HL-60 (cell line): ENCODE results near the gene LAMTOR5.

Experiments used
- DNase-seq, 2 experiments: peaks; one replicate each; pipeline ENCODE4 v3.0.0-alpha.2; 2010 to 2020; ENCODE audit warnings: low read depth in 1 of 2, low spot score in 1 of 2
- H3K27ac ChIP-seq: fragments of 250-450 bp; sonication (Bioruptor Pico); replicated peaks from 2 replicates; pipeline ENCODE4 v1.5.1; 2020; ENCODE audit warnings: mild to moderate bottlenecking, moderate library complexity
- H3K27me3 ChIP-seq: fragments of 250-450 bp; sonication (Bioruptor Pico); 2 replicates; pipeline ENCODE4 v1.5.1; 2021; ENCODE audit warnings: mild to moderate bottlenecking, moderate library complexity; ENCODE audit not compliant: insufficient read depth, poor library complexity, severe bottlenecking
- H3K4me3 ChIP-seq: replicated peaks from 2 replicates; pipeline ENCODE4 v1.5.1; 2011; ENCODE audit warnings: mild to moderate bottlenecking, control low read depth, low read length; ENCODE audit not compliant: insufficient read depth
- GABPA ChIP-seq: IDR thresholded peaks from 2 replicates; pipeline ENCODE4 v1.6.1; 2012; ENCODE audit warnings: low read depth
- POLR2AphosphoS5 ChIP-seq: IDR thresholded peaks from 2 replicates; pipeline ENCODE4 v1.6.1; 2012; ENCODE audit warnings: low read depth
- REST ChIP-seq: IDR thresholded peaks from 2 replicates; pipeline ENCODE4 v1.6.1; 2012; ENCODE audit warnings: low read depth; ENCODE audit not compliant: insufficient replicate concordance
- SPI1 ChIP-seq: IDR thresholded peaks from 2 replicates; pipeline ENCODE4 v1.6.1; 2012; ENCODE audit warnings: low read depth, mild to moderate bottlenecking, borderline replicate concordance
- TF ChIP-seq, protein P1 (sequence below): IDR thresholded peaks from one replicate; pipeline ENCODE4 v1.5.1; 2011; ENCODE audit warnings: low read length, control low read depth, inconsistent platforms; ENCODE audit not compliant: insufficient read depth

The LAMTOR5 gene

DNA sequence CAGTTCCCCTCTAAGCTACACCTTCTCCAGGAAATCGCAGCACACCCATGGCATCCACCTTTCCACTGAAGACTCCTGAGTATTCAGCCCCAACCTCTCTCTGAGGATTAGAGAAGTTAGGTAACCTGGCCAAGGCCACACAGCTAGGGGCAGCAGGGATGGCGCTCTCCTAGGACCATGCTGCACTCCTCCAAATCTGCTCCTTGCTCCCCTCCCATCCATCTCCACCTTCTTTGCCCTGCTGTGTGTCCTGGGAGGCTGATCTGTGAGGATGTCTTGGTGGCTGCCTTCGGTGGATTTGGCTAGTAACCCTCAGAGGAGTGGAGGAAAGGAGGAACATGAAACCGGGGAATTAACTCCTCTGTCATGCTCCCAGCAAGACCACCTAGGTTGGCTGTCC is 23.4 kb upstream of the LAMTOR5 start:
- peak overlapping the region; percentile 53 for H3K27ac ChIP-seq
- no peak for TF ChIP-seq REST
- peak; percentile 23; the same call in 1 of the 2 replicates for TF ChIP-seq SPI1
- TF ChIP-seq, protein P1, sequence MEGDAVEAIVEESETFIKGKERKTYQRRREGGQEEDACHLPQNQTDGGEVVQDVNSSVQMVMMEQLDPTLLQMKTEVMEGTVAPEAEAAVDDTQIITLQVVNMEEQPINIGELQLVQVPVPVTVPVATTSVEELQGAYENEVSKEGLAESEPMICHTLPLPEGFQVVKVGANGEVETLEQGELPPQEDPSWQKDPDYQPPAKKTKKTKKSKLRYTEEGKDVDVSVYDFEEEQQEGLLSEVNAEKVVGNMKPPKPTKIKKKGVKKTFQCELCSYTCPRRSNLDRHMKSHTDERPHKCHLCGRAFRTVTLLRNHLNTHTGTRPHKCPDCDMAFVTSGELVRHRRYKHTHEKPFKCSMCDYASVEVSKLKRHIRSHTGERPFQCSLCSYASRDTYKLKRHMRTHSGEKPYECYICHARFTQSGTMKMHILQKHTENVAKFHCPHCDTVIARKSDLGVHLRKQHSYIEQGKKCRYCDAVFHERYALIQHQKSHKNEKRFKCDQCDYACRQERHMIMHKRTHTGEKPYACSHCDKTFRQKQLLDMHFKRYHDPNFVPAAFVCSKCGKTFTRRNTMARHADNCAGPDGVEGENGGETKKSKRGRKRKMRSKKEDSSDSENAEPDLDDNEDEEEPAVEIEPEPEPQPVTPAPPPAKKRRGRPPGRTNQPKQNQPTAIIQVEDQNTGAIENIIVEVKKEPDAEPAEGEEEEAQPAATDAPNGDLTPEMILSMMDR = no peak
- no peak for TF ChIP-seq POLR2AphosphoS5
- TF ChIP-seq GABPA = no peak
- no peaks in the 10 kb centered on the region for H3K27me3 ChIP-seq
- no peak for DNase-seq
- no peak overlapping the region for H3K4me3 ChIP-seq

- TF ChIP-seq GABPA (no peak), SPI1 (peak; percentile 74; the same call in 1 of the 2 replicates), POLR2AphosphoS5 (0 out of 2 replicates have a peak, but pooled peaks have one; percentile 35)
- H3K27me3 ChIP-seq = no peaks in the 10 kb centered on the region
These were observed 22.9 kb upstream of the LAMTOR5 start for GRCh38 chr1:110430366-110430765.

GRCh38 chr1:110428946-110429345 is 21.5 kb upstream of the LAMTOR5 start:
- TF ChIP-seq REST = no peak
- TF ChIP-seq, protein P1 = no peak
- no peak for TF ChIP-seq POLR2AphosphoS5
- no peak for TF ChIP-seq GABPA
- no peak for TF ChIP-seq SPI1
- no peak for DNase-seq
- no peak overlapping the region for H3K27ac ChIP-seq
- H3K4me3 ChIP-seq = no peak overlapping the region
- H3K27me3 ChIP-seq = no peaks in the 10 kb centered on the region

More at GRCh38 chr1:110430366-110430765, 22.9 kb upstream of the LAMTOR5 start:
- peak in 1 of 2 experiments; percentile 58 for DNase-seq
- H3K27ac ChIP-seq = peak overlapping the region; percentile 53
- no peak overlapping the region; the same call in 1 of the 2 replicates for H3K4me3 ChIP-seq

- Histone ChIP-seq H3K27ac (peak overlapping the region; percentile 35), H3K4me3 (no peak overlapping the region), H3K27me3 (no peaks in the 10 kb centered on the region)
- TF ChIP-seq, protein P1 = no peak
- TF ChIP-seq POLR2AphosphoS5 (no peak), SPI1 (peak; percentile 74), REST (no peak), GABPA (no peak)
- DNase-seq = peak in 1 of 2 experiments; percentile 54
These were observed 19.4 kb upstream of the LAMTOR5 start for GRCh38 chr1:110426854-110427253.
